ENCODE results near the gene AQP10.
A peak's percentile ranks its signal among the peaks of the same experiment; 100 is the strongest.
"Not testable (repeated sequence)": the region's sequence is repeated elsewhere in the genome, so short reads cannot be mapped to it uniquely, and the experiment has no call there.

The AQP10 gene

DNA sequence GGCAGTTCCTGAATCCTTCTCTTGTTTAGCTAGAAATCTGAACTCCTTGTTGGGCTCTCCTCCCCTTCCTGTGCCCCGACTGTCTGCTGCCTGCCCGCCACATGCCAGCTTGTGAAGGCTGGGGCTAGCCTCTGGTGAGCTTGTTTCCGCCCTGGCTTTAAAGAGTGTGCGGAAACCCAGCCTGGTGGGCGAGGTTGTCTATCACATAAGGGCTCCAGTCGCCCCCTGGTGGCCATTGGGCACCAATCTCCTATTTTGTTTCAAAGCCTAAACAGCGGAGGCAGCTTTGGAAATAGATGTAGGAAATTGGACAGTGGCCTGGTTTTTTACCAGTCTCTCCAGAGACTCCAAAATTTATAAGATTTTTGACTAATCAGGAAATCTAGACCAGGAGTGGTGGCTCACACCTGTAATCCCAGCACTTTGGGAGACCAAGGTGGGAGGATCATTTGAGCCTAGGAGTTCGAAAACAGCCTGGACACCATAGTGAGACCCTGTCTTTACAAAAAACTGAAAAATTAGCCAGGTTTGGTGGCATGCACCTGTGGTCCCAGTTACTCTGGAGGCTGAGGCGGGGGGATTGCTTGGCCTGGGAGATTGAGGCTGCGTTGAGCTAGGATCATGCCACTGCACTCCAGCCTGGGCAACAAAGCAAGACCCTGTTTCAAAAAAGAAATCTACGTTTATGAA, 14.3 kb downstream of the AQP10 start:
- FAIRE-seq (peak; percentile 77), DNase-seq (ENCODE audit: insufficient read length) (peak; percentile 87)
- TF ChIP-seq TAF1 (IDR thresholded peaks at IDR 0.05; ENCODE audit: borderline replicate concordance, low read depth, low read length) (no peak), POLR2AphosphoS5 (IDR thresholded peaks at IDR 0.05; ENCODE audit: low read depth, low read length) (no peak), POLR2A (IDR thresholded peaks at IDR 0.05; ENCODE audit: low read depth, low read length) (no peak)

DNA sequence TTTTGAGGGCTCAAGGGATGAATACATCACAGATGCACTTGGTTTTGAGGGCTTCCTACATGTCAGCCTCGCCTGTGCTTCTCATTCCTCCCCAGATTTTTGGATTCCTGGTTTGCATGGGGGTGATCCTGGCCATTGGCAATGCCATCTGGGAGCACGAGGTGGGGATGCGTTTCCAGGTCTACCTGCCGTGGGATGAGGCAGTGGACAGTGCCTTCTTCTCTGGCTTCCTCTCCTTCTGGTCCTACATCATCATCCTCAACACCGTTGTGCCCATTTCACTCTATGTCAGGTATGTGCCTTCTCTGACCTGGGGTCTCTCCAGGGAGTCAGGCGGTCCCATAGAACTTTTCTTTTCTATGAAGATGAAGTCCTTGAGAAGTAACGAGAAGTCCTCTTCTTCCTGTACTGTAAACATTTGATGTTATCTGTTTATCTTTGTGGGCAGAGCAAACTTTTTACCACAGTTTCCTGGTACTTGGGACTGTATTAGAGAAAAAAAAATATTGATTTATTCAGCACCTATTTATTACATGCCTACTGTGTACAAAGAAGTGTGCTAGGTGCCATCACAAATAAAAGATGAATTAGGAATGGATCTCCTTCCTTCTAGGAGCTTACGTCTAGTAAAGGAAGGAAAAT, 16.5 kb downstream of the AQP10 start:
- TF ChIP-seq TAF1 (IDR thresholded peaks at IDR 0.05; ENCODE audit: borderline replicate concordance, low read depth, low read length), result no peak
- no peak for TF ChIP-seq POLR2A (IDR thresholded peaks at IDR 0.05; ENCODE audit: low read depth, low read length)
- TF ChIP-seq POLR2AphosphoS5 (IDR thresholded peaks at IDR 0.05; ENCODE audit: low read depth, low read length), result no peak
- FAIRE-seq (no peak), DNase-seq (ENCODE audit: insufficient read length) (no peak)

DNA sequence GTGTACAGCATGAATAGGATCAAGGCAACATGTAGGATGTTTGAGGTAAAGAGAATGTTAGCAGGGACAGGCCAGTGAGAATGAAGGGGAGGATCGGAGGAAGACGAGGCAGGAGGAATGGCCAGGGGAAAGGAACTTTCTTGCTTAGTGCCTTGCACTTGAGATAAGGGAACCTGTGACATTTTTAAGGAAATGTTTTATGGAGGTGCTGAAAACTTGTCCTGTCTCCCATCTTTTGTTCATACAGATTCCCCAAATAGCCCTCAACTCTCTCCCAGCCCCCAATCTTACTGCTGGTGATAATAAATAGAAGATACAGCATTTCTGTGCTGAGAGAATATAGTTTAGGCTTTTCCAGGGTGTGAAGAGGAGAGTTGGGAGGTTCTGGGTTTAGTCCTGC, 18.0 kb downstream of the AQP10 start:
- no peak for TF ChIP-seq TAF1 (IDR thresholded peaks at IDR 0.05; ENCODE audit: borderline replicate concordance, low read depth, low read length)
- no peak for TF ChIP-seq POLR2AphosphoS5 (IDR thresholded peaks at IDR 0.05; ENCODE audit: low read depth, low read length)
- no peak for TF ChIP-seq POLR2A (IDR thresholded peaks at IDR 0.05; ENCODE audit: low read depth, low read length)
- FAIRE-seq (no peak), DNase-seq (ENCODE audit: insufficient read length) (no peak)

DNA sequence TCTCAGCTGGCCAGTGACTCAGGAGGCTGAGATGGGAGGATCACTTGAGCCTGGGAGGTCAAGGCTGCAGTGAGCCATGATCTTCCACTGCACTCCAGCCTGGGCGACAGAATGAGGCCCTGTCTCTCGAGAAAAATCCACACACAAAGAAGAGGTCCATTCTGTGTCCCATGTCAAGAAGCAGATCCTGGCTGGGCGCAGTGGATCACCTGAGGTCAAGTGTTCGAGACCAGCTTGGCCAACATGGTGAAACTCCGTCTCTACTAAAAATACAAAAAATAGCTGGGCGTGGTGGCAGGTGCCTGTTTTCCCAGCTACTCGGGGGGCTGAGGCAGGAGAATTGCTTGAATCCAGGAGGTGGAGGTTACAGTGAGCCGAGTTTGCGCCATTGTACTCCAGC, 20.5 kb downstream of the AQP10 start:
- FAIRE-seq; DNase-seq (ENCODE audit: insufficient read length): not testable (repeated sequence)

DNA sequence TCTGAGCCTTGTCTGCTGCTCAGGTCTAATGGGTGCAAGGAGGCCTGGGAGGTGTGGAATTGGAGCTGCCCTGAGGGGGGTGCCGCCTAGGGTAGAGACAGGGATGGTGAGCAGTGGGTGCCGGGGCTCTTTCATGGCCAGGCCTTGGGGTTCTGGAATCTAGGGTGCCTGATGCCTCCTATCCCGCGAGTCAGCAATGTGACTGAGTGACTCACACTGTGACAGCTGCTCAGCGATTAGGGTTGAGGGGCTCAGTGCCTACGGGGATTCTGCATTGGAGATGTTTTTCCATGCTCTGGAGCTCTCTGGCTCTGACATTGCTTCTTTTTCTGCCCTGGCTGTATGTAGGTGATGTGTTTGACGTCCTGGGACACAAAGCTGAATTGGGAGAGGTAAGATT, 21.2 kb downstream of the AQP10 start:
- DNase-seq (ENCODE audit: insufficient read length) (no peak), FAIRE-seq (no peak)
- TF ChIP-seq POLR2AphosphoS5 (IDR thresholded peaks at IDR 0.05; ENCODE audit: low read depth, low read length), result no peak
- no peak for TF ChIP-seq TAF1 (IDR thresholded peaks at IDR 0.05; ENCODE audit: borderline replicate concordance, low read depth, low read length)
- no peak for TF ChIP-seq POLR2A (IDR thresholded peaks at IDR 0.05; ENCODE audit: low read depth, low read length)

DNA sequence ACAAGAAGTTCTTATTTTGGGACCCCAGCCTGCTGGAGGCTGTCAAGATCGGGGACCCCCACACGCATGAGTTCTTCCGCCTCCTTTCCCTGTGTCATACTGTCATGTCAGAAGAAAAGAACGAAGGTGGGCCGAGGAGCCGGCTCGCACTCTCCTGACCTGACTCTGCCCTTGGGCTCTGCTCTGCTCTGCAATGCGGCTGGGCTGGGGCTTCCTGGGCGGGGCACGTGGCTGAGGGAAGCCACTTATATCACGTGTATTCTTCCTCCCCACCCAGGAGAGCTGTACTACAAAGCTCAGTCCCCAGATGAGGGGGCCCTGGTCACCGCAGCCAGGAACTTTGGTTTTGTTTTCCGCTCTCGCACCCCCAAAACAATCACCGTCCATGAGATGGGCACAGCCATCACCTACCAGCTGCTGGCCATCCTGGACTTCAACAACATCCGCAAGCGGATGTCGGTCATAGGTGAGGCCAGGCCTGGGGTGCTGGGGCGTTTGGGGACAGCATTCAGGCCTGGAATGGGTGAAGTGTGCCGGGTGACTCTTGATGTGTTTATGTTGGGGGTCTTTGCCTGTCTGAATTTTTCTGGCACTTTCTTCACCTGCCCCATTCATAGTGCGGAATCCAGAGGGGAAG, 22.1 kb downstream of the AQP10 start:
- DNase-seq (ENCODE audit: insufficient read length) (no peak), FAIRE-seq (no peak)
- TF ChIP-seq TAF1 (IDR thresholded peaks at IDR 0.05; ENCODE audit: borderline replicate concordance, low read depth, low read length), result no peak
- no peak for TF ChIP-seq POLR2AphosphoS5 (IDR thresholded peaks at IDR 0.05; ENCODE audit: low read depth, low read length)
- no peak for TF ChIP-seq POLR2A (IDR thresholded peaks at IDR 0.05; ENCODE audit: low read depth, low read length)

DNA sequence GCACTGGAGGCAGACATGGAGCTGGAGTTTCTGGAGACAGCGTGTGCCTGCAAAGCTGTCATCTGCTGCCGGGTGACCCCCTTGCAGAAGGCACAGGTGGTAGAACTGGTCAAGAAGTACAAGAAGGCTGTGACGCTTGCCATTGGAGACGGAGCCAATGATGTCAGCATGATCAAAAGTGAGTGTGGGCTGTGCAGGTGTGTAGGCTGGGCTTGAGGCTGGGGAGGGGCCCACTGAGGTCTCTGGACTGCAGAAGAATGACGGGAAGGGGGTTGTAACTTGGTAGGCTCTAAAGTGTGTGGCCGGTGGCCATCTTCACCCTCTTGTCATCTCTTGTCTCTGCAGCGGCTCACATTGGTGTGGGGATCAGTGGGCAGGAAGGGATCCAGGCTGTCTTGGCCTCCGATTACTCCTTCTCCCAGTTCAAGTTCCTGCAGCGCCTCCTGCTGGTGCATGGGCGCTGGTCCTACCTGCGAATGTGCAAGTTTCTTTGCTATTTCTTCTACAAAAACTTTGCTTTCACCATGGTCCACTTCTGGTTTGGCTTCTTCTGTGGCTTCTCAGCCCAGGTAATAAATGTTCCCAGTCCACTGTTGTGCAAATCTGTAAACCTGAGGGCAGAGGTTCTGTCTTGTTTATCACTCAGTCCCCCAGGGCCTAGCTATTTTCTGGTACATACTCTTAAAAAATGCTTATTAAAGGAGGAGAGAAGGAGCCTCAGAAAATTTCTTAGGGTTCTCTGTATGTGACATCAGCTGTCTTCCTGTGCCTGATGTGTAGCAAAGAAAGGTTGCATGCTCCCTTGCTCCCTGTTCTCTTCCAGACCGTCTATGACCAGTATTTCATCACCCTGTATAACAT, 24.3 kb downstream of the AQP10 start:
- peak; percentile 70 for FAIRE-seq
- TF ChIP-seq POLR2A (IDR thresholded peaks at IDR 0.05; ENCODE audit: low read depth, low read length), result no peak
- no peak for TF ChIP-seq POLR2AphosphoS5 (IDR thresholded peaks at IDR 0.05; ENCODE audit: low read depth, low read length)
- TF ChIP-seq TAF1 (IDR thresholded peaks at IDR 0.05; ENCODE audit: borderline replicate concordance, low read depth, low read length), result no peak
- no peak for DNase-seq (ENCODE audit: insufficient read length)

DNA sequence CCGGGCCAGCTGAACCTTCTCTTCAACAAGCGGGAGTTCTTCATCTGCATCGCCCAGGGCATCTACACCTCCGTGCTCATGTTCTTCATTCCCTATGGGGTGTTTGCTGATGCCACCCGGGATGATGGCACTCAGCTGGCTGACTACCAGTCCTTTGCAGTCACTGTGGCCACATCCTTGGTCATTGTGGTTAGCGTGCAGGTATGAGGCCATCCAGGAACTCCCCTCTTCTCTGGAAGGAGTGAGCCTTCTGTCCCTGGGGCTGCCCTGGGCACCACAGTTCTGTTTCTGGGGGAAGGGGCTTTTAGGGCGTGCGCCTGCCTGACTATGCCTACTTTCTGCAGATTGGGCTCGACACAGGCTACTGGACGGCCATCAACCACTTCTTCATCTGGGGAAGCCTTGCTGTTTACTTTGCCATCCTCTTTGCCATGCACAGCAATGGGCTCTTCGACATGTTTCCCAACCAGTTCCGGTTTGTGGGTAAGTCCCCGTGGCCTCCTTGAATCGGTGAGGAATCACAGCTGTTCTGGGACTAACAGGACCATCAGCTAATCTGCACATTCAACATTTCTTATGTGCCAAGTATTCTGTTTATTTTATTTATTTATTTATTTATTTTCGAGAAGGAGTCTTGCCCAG, 25.5 kb downstream of the AQP10 start:
- no peak for DNase-seq (ENCODE audit: insufficient read length)
- no peak for FAIRE-seq
- TF ChIP-seq TAF1 (IDR thresholded peaks at IDR 0.05; ENCODE audit: borderline replicate concordance, low read depth, low read length) (no peak), POLR2A (IDR thresholded peaks at IDR 0.05; ENCODE audit: low read depth, low read length) (no peak), POLR2AphosphoS5 (IDR thresholded peaks at IDR 0.05; ENCODE audit: low read depth, low read length) (no peak)

DNA sequence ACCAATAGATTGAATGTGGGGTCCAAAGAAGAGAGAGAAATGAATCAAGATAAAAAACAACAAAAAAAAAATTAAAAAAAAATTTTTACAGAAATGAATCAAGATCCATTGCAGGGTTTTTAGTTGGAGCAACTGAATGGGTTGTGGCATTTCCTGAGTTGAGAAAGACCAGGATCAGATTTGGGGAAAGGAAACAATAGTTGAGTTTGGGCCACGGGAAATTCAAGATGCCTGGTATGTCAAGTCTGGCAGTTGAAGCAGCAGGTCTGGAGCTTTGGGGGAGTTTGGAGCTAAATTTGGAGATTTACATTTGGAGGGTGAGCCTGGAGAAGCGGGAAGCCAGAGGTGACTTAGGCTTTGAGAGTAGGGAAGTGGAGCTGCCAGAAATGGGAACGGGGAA, 27.1 kb downstream of the AQP10 start:
- no peak for TF ChIP-seq POLR2AphosphoS5 (IDR thresholded peaks at IDR 0.05; ENCODE audit: low read depth, low read length)
- TF ChIP-seq POLR2A (IDR thresholded peaks at IDR 0.05; ENCODE audit: low read depth, low read length), result no peak
- TF ChIP-seq TAF1 (IDR thresholded peaks at IDR 0.05; ENCODE audit: borderline replicate concordance, low read depth, low read length), result no peak
- no peak for FAIRE-seq
- DNase-seq (ENCODE audit: insufficient read length), result no peak

DNA sequence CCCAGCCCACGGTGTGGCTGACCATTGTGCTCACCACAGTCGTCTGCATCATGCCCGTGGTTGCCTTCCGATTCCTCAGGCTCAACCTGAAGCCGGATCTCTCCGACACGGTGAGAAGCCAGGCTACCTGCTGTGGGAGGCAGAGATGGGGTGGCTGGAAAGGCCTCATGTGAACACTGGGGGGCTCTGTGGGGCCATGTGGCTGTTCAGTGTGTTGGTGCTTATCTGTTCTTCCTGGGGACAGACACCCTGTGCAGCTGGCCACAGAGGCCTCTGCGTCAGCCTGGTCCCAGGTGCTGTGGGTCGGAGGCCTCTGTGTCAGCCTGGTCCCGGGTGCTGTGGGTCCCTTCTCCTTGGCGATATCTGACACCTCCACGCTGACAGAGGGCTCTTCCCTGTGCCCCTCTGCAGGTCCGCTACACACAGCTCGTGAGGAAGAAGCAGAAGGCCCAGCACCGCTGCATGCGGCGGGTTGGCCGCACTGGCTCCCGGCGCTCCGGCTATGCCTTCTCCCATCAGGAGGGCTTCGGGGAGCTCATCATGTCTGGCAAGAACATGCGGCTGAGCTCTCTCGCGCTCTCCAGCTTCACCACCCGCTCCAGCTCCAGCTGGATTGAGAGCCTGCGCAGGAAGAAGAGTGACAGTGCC, 27.7 kb downstream of the AQP10 start:
- TF ChIP-seq POLR2AphosphoS5 (IDR thresholded peaks at IDR 0.05; ENCODE audit: low read depth, low read length) (no peak), POLR2A (IDR thresholded peaks at IDR 0.05; ENCODE audit: low read depth, low read length) (no peak), TAF1 (IDR thresholded peaks at IDR 0.05; ENCODE audit: borderline replicate concordance, low read depth, low read length) (no peak)
- DNase-seq (ENCODE audit: insufficient read length) (no peak), FAIRE-seq (no peak)
